Type B pancreatic cell (in vitro differentiated cells): ENCODE data around the gene TEX19. TPM values are rescaled to one million over a fixed set of nuclear protein-coding genes. Genes with fewer than 3 reads are reported as not detected.

Experiments
- DNase-seq: peaks from one replicate; pipeline ENCODE4 v3.0.0; 2021; ENCODE audit warnings: mixed read lengths; ENCODE audit not compliant: unreplicated experiment; ENCODE audit errors: extremely low spot score
- H3K27ac Mint-ChIP-seq: 2 replicates; pipeline ENCODE4 v1.8.0; 2021; ENCODE audit warnings: mild to moderate bottlenecking, mixed read lengths
- H3K27me3 Mint-ChIP-seq: 2 replicates; pipeline ENCODE4 v1.8.0; 2021; ENCODE audit warnings: mixed read lengths
- H3K36me3 Mint-ChIP-seq: 2 replicates; pipeline ENCODE4 v1.8.0; 2021; ENCODE audit warnings: mixed read lengths
- H3K4me1 Mint-ChIP-seq: one replicate; pipeline ENCODE4 v1.8.0; 2021; ENCODE audit warnings: mixed read lengths; ENCODE audit not compliant: unreplicated experiment
- H3K4me3 Mint-ChIP-seq: 2 replicates; pipeline ENCODE4 v1.8.0; 2021; ENCODE audit warnings: mild to moderate bottlenecking, mixed read lengths
- H3K9me3 Mint-ChIP-seq: 2 replicates; pipeline ENCODE4 v1.8.0; 2021; ENCODE audit warnings: mixed read lengths
- CTCF ChIP-seq: fragments of 200-600 bp; sonication (generic); conservative IDR thresholded peaks from 2 replicates; pipeline ENCODE4 v1.5.0; 2021; ENCODE audit warnings: antibody characterized with exemption, mild to moderate bottlenecking
- total RNA-seq: library from RNA; stranded (reverse); gene quantifications from 2 replicates; pipeline ENCODE4 v1.2.1, GENCODE V29; 2021; ENCODE audit warnings: low replicate concordance

The TEX19 gene
- total RNA-seq, 1 donor from 2014 or later, result 0.14 TPM

- Mint-ChIP-seq H3K27ac (peak overlapping the region; percentile 48), H3K4me1 (peaks cover 10% of the 10 kb centered on the region), H3K36me3 (no peaks in the 10 kb centered on the region), H3K27me3 (peaks cover 5% of the 10 kb centered on the region), H3K4me3 (no peak overlapping the region), H3K9me3 (no peaks in the 10 kb centered on the region)
- no peak for TF ChIP-seq CTCF
- DNase-seq, result no peak
Observed at GRCh38 chr17:82328141-82328993, 30.7 kb upstream of the TEX19 start.

- no peak for TF ChIP-seq CTCF
- H3K27ac Mint-ChIP-seq, result peak overlapping the region; percentile 48
- no peaks in the 10 kb centered on the region for H3K36me3 Mint-ChIP-seq
- H3K27me3 Mint-ChIP-seq, result peaks cover 5% of the 10 kb centered on the region
- no peaks in the 10 kb centered on the region for H3K9me3 Mint-ChIP-seq
- H3K4me1 Mint-ChIP-seq, result peaks cover 10% of the 10 kb centered on the region
- H3K4me3 Mint-ChIP-seq, result no peak overlapping the region
- no peak for DNase-seq
Observed at GRCh38 chr17:82328994-82329507, 30.0 kb upstream of the TEX19 start.

- H3K9me3 Mint-ChIP-seq, result no peaks in the 10 kb centered on the region
- TF ChIP-seq CTCF, result no peak
- peaks cover 5% of the 10 kb centered on the region for H3K27me3 Mint-ChIP-seq
- H3K4me1 Mint-ChIP-seq, result peaks cover 10% of the 10 kb centered on the region
- H3K36me3 Mint-ChIP-seq, result no peaks in the 10 kb centered on the region
- no peak overlapping the region for H3K4me3 Mint-ChIP-seq
- DNase-seq, result no peak
- H3K27ac Mint-ChIP-seq, result no peak overlapping the region
Observed at GRCh38 chr17:82329683-82330321, 29.2 kb upstream of the TEX19 start.

GRCh38 chr17:82330322-82331239, 28.5 kb upstream of the TEX19 start:
- Mint-ChIP-seq H3K4me1 (peaks cover 17% of the 10 kb centered on the region), H3K27me3 (peaks cover 11% of the 10 kb centered on the region), H3K9me3 (no peaks in the 10 kb centered on the region), H3K36me3 (no peaks in the 10 kb centered on the region), H3K27ac (no peak overlapping the region), H3K4me3 (peak overlapping the region; percentile 36)
- no peak for DNase-seq
- no peak for TF ChIP-seq CTCF

- H3K4me1 Mint-ChIP-seq, result peaks cover 23% of the 10 kb centered on the region
Observed at GRCh38 chr17:82331345-82331939, 27.6 kb upstream of the TEX19 start.

More at GRCh38 chr17:82331345-82331939, 27.6 kb upstream of the TEX19 start:
- no peak overlapping the region for H3K27ac Mint-ChIP-seq
- H3K27me3 Mint-ChIP-seq, result peaks cover 11% of the 10 kb centered on the region
- H3K36me3 Mint-ChIP-seq, result no peaks in the 10 kb centered on the region
- no peak overlapping the region for H3K4me3 Mint-ChIP-seq
- no peak for DNase-seq
- no peak for TF ChIP-seq CTCF
- H3K9me3 Mint-ChIP-seq, result no peaks in the 10 kb centered on the region
